GM23338 (cell line): ENCODE measurements around the gene GORAB. TPM values are rescaled to one million over a fixed set of nuclear protein-coding genes. Genes with fewer than 3 reads are reported as not detected.

Experiments
- ATAC-seq: fragments of 200-7000 bp; cut with Tn5 transposase; 3 replicates; pipeline ENCODE4 v1.9.1; 2020
- DNase-seq: peaks from one replicate; pipeline ENCODE4 v3.0.0-alpha.2; 2015; ENCODE audit warnings: low spot score
- H2AFZ ChIP-seq: fragments of 200-600 bp; sonication (generic); 2 replicates; pipeline ENCODE4 v1.8.0; 2016; ENCODE audit warnings: antibody characterized with exemption, mild to moderate bottlenecking, moderate library complexity
- H3F3A ChIP-seq: fragments of 200-600 bp; sonication (generic); replicated peaks from 2 replicates; pipeline ENCODE4 v1.8.0; 2017; ENCODE audit warnings: antibody characterized with exemption, mixed run types, low read depth
- H3K27ac ChIP-seq: fragments of 200-600 bp; sonication (generic); 2 replicates; pipeline ENCODE4 v1.6.1; 2016; ENCODE audit warnings: low read depth
- H3K27me3 ChIP-seq: fragments of 200-600 bp; sonication (generic); 2 replicates; pipeline ENCODE4 v1.8.0; 2016; ENCODE audit warnings: mild to moderate bottlenecking, mixed run types, moderate library complexity; ENCODE audit not compliant: insufficient read depth
- H3K36me3 ChIP-seq: fragments of 200-600 bp; sonication (generic); 2 replicates; pipeline ENCODE4 v1.8.0; 2016; ENCODE audit warnings: mild to moderate bottlenecking; ENCODE audit not compliant: insufficient read depth
- H3K4me1 ChIP-seq: fragments of 200-600 bp; sonication (generic); 2 replicates; pipeline ENCODE4 v1.8.0; 2016; ENCODE audit warnings: mild to moderate bottlenecking, moderate library complexity; ENCODE audit not compliant: insufficient read depth
- H3K4me2 ChIP-seq: fragments of 200-600 bp; sonication (generic); 2 replicates; pipeline ENCODE4 v1.7.1; 2017; ENCODE audit warnings: mixed run types
- H3K4me3 ChIP-seq: fragments of 200-600 bp; sonication (generic); 2 replicates; pipeline ENCODE4 v1.6.1; 2016; ENCODE audit warnings: mixed run types
- H3K79me2 ChIP-seq: fragments of 200-600 bp; sonication (generic); replicated peaks from 2 replicates; pipeline ENCODE4 v1.8.0; 2017; ENCODE audit warnings: mild to moderate bottlenecking; ENCODE audit not compliant: insufficient read depth
- H3K9me2 ChIP-seq: fragments of 200-600 bp; sonication (generic); 2 replicates; pipeline ENCODE4 v1.8.0; 2017; ENCODE audit not compliant: insufficient read depth
- H4K20me1 ChIP-seq: fragments of 200-600 bp; sonication (generic); replicated peaks from 2 replicates; pipeline ENCODE4 v1.8.0; 2017; ENCODE audit warnings: mild to moderate bottlenecking; ENCODE audit not compliant: insufficient read depth
- H3K27ac Mint-ChIP-seq: 2 replicates; pipeline ENCODE4 v1.8.0; 2020; ENCODE audit warnings: inconsistent platforms, mild to moderate bottlenecking, moderate library complexity, mixed read lengths
- H3K27me3 Mint-ChIP-seq: 3 replicates; pipeline ENCODE4 v1.8.0; 2022; ENCODE audit warnings: low read depth, mild to moderate bottlenecking, moderate library complexity, mixed read lengths, inconsistent platforms; ENCODE audit not compliant: insufficient read depth, poor library complexity
- H3K36me3 Mint-ChIP-seq: 3 replicates; pipeline ENCODE4 v1.8.0; 2021; ENCODE audit warnings: low read depth, mild to moderate bottlenecking, inconsistent platforms, moderate library complexity, mixed read lengths
- H3K4me1 Mint-ChIP-seq: 3 replicates; pipeline ENCODE4 v1.8.0; 2020; ENCODE audit warnings: mild to moderate bottlenecking, inconsistent platforms, mixed read lengths
- H3K4me3 Mint-ChIP-seq: 3 replicates; pipeline ENCODE4 v1.8.0; 2021; ENCODE audit warnings: moderate library complexity, mild to moderate bottlenecking, inconsistent platforms, mixed read lengths
- H3K9me3 Mint-ChIP-seq: 3 replicates; pipeline ENCODE4 v1.8.0; 2020; ENCODE audit warnings: moderate library complexity, mild to moderate bottlenecking, inconsistent platforms, mixed read lengths
- JUNB ChIP-seq: IDR thresholded peaks from one replicate; pipeline ENCODE4 v1.6.1; 2016; ENCODE audit warnings: antibody characterized with exemption; ENCODE audit not compliant: unreplicated experiment
- POLR2AphosphoS5 ChIP-seq: IDR thresholded peaks from 2 replicates; pipeline ENCODE4 v1.6.1; 2016; ENCODE audit warnings: antibody characterized with exemption, low read depth
- ZNF114 ChIP-seq: fragments of 250-450 bp; sonication (Bioruptor Pico); IDR thresholded peaks from 2 replicates; pipeline ENCODE4 v1.5.0; 2020; ENCODE audit warnings: mild to moderate bottlenecking, moderate library complexity
- ZNF331 ChIP-seq: fragments of 250-450 bp; sonication (Bioruptor Pico); IDR thresholded peaks from 2 replicates; pipeline ENCODE4 v1.5.0; 2020; ENCODE audit warnings: low read depth, mild to moderate bottlenecking, moderate library complexity
- polyA plus RNA-seq: library from polyadenylated mRNA; unstranded; fragments of >200 nt; fragmentation: Nextera tagmentation; extraction: Ambion mirVana; gene quantifications from 2 replicates; pipeline ENCODE4 v1.2.1, GENCODE V29; 2016
- total RNA-seq: library from RNA; depleted of rRNA; stranded (reverse); fragments of >200 nt; shearing (Covaris generic); gene quantifications from 2 replicates; pipeline ENCODE4 v1.2.3, GENCODE V29; 2014
- TF ChIP-seq, protein P1 (sequence below): fragments of 250-450 bp; sonication (Bioruptor Pico); IDR thresholded peaks from 2 replicates; pipeline ENCODE4 v1.5.0; 2020; ENCODE audit warnings: mild to moderate bottlenecking, moderate library complexity
- TF ChIP-seq, protein P2 (sequence below), 2 experiments: fragments of 200-600 bp in 1 of 2; sonication (generic) in 1 of 2; conservative IDR thresholded peaks; 2 replicates each; pipeline versions ENCODE4 v1.5.1 to v1.6.1; 2016 to 2017; ENCODE audit warnings: antibody characterized with exemption in 2 of 2, low read depth in 2 of 2, mild to moderate bottlenecking in 2 of 2, moderate library complexity in 1 of 2

Gene GORAB
- total and polyA plus RNA-seq, 2 experiments from 2014 or later, result 10.4 to 21.1 TPM

DNA sequence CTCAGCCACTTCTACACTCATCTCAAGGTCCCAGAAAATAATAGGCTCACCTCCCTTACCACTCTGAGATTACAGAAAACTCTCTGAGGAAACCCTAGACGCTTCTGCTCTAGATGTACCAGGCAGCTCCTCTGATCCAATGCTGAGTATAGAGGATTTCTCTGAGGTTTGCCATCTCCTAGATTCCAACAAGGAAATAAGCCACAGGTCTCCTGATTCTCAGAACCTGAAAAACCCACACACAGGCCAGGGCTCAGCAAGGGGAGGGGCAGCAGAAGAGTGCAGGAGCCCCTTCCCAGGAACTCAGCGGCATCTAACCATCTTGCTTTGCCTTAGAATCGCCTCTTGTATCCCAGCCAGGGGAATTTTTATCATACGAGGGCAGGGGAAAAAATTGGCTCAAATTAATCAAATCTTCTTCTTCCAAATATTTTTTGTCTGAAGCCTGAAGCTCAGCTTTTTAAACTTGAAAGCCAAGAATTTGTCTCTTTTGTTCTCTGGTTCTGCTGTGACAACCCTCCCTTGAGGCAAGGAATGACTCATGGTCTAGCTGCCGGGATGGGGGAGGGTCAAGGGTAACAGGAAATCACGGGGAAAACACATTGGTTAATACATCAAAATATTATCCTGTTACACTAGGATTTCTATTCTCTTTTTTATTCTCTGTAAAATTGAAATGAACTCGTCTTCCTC lies 30.8 kb downstream of the GORAB start:
- Histone ChIP-seq H3K36me3 (no peaks in the 10 kb centered on the region), H3K9me2 (no peaks in the 10 kb centered on the region), H4K20me1 (no peaks in the 10 kb centered on the region), H3K27me3 (no peaks in the 10 kb centered on the region), H3K4me2 (peak overlapping the region; percentile 49), H3K27ac (peak overlapping the region; percentile 67; the same call in 1 of the 2 replicates), H3K79me2 (no peaks in the 10 kb centered on the region), H3K4me1 (peaks cover 27% of the 10 kb centered on the region), H3F3A (no peaks in the 10 kb centered on the region), H2AFZ (peak overlapping the region; percentile 6; the same call in 1 of the 2 replicates), H3K4me3 (0 out of 2 replicates have a peak overlapping the region, but pooled peaks have one; percentile 2)
- Mint-ChIP-seq H3K36me3 (no peaks in the 10 kb centered on the region), H3K9me3 (no peaks in the 10 kb centered on the region), H3K4me1 (peaks cover 30% of the 10 kb centered on the region), H3K4me3 (peak overlapping the region; percentile 8; the same call in 1 of the 3 replicates), H3K27me3 (no peaks in the 10 kb centered on the region), H3K27ac (peak overlapping the region; percentile 80)
- TF ChIP-seq POLR2AphosphoS5 (no peak), JUNB (no peak), ZNF114 (CRISPR knock-in tag) (no peak)
- TF ChIP-seq, protein P1, sequence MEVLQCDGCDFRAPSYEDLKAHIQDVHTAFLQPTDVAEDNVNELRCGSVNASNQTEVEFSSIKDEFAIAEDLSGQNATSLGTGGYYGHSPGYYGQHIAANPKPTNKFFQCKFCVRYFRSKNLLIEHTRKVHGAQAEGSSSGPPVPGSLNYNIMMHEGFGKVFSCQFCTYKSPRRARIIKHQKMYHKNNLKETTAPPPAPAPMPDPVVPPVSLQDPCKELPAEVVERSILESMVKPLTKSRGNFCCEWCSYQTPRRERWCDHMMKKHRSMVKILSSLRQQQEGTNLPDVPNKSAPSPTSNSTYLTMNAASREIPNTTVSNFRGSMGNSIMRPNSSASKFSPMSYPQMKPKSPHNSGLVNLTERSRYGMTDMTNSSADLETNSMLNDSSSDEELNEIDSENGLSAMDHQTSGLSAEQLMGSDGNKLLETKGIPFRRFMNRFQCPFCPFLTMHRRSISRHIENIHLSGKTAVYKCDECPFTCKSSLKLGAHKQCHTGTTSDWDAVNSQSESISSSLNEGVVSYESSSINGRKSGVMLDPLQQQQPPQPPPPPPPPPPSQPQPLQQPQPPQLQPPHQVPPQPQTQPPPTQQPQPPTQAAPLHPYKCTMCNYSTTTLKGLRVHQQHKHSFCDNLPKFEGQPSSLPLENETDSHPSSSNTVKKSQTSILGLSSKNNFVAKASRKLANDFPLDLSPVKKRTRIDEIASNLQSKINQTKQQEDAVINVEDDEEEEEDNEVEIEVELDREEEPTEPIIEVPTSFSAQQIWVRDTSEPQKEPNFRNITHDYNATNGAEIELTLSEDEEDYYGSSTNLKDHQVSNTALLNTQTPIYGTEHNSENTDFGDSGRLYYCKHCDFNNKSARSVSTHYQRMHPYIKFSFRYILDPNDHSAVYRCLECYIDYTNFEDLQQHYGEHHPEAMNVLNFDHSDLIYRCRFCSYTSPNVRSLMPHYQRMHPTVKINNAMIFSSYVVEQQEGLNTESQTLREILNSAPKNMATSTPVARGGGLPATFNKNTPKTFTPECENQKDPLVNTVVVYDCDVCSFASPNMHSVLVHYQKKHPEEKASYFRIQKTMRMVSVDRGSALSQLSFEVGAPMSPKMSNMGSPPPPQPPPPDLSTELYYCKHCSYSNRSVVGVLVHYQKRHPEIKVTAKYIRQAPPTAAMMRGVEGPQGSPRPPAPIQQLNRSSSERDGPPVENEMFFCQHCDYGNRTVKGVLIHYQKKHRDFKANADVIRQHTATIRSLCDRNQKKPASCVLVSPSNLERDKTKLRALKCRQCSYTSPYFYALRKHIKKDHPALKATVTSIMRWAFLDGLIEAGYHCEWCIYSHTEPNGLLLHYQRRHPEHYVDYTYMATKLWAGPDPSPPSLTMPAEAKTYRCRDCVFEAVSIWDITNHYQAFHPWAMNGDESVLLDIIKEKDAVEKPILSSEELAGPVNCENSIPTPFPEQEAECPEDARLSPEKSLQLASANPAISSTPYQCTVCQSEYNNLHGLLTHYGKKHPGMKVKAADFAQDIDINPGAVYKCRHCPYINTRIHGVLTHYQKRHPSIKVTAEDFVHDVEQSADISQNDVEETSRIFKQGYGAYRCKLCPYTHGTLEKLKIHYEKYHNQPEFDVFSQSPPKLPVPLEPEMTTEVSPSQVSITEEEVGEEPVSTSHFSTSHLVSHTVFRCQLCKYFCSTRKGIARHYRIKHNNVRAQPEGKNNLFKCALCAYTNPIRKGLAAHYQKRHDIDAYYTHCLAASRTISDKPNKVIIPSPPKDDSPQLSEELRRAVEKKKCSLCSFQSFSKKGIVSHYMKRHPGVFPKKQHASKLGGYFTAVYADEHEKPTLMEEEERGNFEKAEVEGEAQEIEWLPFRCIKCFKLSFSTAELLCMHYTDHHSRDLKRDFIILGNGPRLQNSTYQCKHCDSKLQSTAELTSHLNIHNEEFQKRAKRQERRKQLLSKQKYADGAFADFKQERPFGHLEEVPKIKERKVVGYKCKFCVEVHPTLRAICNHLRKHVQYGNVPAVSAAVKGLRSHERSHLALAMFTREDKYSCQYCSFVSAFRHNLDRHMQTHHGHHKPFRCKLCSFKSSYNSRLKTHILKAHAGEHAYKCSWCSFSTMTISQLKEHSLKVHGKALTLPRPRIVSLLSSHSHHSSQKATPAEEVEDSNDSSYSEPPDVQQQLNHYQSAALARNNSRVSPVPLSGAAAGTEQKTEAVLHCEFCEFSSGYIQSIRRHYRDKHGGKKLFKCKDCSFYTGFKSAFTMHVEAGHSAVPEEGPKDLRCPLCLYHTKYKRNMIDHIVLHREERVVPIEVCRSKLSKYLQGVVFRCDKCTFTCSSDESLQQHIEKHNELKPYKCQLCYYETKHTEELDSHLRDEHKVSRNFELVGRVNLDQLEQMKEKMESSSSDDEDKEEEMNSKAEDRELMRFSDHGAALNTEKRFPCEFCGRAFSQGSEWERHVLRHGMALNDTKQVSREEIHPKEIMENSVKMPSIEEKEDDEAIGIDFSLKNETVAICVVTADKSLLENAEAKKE (CRISPR knock-in tag), result peak; percentile 14; the same call in 1 of the 2 replicates
- DNase-seq (peak; percentile 76), ATAC-seq (peak; percentile 88)

DNA sequence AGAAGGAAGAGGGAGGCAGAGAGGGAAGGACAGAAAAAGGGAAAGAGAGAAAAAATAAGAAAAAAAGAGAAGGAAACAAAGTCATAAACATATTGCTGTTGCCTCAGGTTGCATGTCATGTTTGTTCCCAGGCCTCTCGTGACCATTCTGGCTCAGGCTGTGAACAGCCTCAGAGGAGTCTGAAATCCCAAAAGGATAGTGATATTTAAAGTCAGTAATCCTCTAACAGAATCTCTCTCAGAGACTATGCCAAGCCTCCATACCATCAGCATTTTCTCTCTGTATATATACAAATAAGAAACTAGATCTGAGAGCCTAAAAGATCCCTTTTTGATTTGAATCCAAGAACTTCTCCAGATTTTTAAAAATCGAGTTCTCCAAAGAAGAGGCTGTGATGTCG lies 35.2 kb downstream of the GORAB start:
- H3K79me2 ChIP-seq, result no peaks in the 10 kb centered on the region
- no peak overlapping the region for H3K27ac Mint-ChIP-seq
- DNase-seq, result no peak
- no peaks in the 10 kb centered on the region for H4K20me1 ChIP-seq
- H3K27me3 Mint-ChIP-seq, result no peaks in the 10 kb centered on the region
- no peaks in the 10 kb centered on the region for H3K36me3 ChIP-seq
- H3K9me3 Mint-ChIP-seq, result peaks cover 6% of the 10 kb centered on the region; the same call in 1 of the 3 replicates
- peaks cover 39% of the 10 kb centered on the region for H3K4me1 Mint-ChIP-seq
- no peaks in the 10 kb centered on the region for H3K27me3 ChIP-seq
- H3F3A ChIP-seq, result no peaks in the 10 kb centered on the region
- peaks cover 26% of the 10 kb centered on the region for H3K4me1 ChIP-seq
- no peak overlapping the region for H3K4me2 ChIP-seq
- H3K9me2 ChIP-seq, result no peaks in the 10 kb centered on the region
- H3K36me3 Mint-ChIP-seq, result peaks cover 3% of the 10 kb centered on the region; the same call in 2 of the 3 replicates
- peak overlapping the region; percentile 12; the same call in 1 of the 2 replicates for H2AFZ ChIP-seq
- no peak overlapping the region for H3K4me3 ChIP-seq
- no peak overlapping the region for H3K27ac ChIP-seq
- no peak for ATAC-seq
- no peak overlapping the region for H3K4me3 Mint-ChIP-seq
- no peak for TF ChIP-seq ZNF114 (CRISPR knock-in tag)
- TF ChIP-seq ZNF331 (CRISPR knock-in tag), result no peak
- TF ChIP-seq POLR2AphosphoS5, result no peak
- TF ChIP-seq, protein P2, sequence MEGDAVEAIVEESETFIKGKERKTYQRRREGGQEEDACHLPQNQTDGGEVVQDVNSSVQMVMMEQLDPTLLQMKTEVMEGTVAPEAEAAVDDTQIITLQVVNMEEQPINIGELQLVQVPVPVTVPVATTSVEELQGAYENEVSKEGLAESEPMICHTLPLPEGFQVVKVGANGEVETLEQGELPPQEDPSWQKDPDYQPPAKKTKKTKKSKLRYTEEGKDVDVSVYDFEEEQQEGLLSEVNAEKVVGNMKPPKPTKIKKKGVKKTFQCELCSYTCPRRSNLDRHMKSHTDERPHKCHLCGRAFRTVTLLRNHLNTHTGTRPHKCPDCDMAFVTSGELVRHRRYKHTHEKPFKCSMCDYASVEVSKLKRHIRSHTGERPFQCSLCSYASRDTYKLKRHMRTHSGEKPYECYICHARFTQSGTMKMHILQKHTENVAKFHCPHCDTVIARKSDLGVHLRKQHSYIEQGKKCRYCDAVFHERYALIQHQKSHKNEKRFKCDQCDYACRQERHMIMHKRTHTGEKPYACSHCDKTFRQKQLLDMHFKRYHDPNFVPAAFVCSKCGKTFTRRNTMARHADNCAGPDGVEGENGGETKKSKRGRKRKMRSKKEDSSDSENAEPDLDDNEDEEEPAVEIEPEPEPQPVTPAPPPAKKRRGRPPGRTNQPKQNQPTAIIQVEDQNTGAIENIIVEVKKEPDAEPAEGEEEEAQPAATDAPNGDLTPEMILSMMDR (conservative IDR thresholded peaks at IDR 0.05; ENCODE audit: low read depth in 2 of 2), result no peak
